Kidney capillary endothelial cell (primary cell): ENCODE results near the gene THSD4.
A peak's percentile ranks its signal among the peaks of the same experiment; 100 is the strongest.

ENCODE experiments used
- DNase-seq: peaks from one replicate; pipeline ENCODE4 v3.0.0-alpha.2; 2018; ENCODE audit warnings: low spot score

The THSD4 gene

DNA sequence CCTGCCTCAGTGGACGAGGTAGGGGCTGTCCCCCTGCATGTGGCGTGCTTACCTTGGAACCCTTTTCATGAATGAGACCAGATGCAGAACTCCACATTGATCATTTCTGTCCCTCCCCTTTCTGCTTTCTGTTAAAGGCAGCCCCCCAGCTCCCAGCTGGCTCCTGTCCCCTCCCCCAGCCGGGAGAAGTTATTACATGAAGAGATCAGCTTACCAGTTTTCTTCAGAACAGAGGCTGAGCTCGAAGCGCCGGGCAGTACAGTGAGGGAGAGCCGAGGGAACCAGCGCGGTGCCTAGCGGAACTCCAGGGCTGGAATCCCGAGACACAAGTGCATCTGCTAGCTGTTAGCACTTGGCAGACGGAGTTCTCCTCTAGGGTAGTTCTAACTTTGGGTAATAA is 431.7 kb downstream of the THSD4 start:
- no peak for DNase-seq

DNA sequence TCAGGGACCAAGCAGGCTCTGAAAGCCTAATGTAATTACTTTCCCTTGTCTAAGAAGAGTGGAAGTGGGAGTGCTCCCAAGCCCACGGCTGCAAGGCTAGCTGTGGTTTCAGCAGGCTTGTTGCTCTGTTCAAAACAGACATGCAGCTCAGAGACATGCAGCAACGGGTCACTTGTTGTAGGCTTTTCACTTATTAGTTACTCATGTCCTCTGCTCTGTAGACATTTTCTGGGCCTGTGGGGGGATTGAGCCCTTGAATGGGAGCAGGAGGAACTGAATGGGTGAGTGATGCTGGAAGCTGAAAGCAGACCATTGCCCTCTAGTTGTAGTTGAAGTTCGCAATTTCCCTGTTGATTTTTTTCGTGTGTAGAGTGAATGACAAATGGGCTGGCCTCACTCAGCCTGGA is 433.1 kb downstream of the THSD4 start:
- no peak for DNase-seq

DNA sequence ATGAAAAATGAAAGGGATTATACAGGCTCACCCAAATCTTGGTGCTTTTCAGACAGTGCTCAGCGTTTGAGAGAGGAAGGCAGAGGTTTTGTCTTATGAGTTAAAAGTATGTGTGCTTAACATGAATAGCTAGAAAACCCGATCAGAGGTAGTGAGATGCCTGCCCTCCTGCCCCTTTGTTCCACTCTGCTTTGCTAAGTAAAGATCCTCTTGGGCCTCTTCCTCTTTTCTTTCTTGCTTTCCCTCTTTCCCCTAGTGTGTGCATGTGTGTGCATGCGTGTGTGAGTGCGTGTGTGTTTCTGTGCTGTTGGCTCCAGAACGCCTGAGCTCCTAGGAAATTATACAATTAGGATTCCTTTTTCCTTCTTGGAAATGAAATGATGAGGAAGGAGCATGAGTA is 433.8 kb downstream of the THSD4 start:
- no peak for DNase-seq

DNA sequence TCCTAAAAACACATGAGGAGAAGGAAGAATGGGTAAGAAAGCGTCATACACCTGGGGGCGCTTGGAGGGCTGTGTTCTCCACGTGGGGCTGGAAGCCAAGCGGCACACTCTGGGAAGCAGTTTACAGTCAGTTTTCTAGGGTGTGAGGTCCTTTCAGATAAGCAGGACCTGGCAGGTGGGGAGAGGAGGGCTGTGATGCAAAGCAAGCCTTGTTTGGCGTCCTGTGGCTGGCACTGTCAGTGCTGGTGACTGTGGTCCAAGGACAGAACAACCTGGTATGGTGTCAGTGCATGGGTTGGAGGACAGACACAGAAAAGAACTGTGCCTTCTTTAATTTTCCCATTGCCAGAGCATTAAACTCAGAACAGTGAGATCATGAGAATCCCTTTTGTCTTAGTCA is 434.4 kb downstream of the THSD4 start:
- DNase-seq: no peak

DNA sequence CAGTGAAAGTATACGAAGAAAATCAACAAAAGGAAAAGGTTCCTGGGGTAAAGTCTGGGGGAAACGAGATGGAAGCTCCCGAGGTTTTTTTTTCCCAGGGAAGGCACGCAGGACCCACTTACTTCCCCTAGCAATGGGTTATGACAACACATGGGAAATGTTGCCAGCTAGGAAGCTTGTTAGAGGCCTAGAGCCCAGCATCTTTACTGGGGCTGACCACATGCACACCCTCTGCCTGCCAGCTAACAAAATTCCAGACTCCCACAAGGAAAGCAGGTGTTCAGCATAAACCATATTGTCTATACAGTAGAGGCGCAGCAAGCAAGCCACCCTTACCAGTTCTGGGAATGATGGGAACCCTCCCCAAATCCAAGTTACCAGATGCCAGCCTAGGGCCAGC is 436.3 kb downstream of the THSD4 start:
- DNase-seq: no peak

DNA sequence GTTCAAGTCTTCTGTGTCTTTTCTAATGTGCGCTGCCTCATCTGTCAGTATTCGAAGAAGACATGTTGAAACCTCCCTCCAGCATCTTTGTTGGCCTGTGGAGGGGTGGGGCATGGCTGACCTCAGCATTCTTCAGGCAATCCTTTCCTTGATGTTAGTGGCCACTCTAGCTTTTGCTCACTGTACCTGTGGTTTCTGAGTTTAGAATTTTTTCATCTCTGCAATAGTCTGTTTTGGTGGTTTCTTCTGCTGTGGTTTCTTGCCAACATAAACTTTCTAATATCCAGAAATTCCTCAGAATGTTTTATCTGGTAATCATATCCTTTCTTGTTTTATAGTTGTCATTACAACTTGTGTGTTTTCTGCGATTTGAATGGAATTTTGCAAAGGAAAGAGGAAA is 443.8 kb downstream of the THSD4 start:
- no peak for DNase-seq

DNA sequence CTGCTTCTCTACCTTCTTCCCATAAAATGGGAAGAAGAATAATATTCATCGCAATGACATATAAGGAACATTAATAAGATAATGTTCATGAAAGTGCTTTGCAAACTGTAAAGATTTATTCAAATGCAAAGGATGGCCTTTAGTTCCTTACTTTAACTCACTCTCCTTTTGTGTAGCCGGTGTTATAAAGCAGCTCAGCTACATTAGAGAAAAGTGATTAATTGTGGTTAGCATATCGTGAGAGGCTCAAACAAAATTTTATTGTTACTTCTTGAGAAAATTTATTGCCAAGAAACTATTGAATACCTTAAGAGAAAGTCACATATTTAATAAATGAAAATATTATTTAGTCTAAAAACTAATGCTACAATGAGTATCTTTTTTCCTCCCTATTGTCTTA is 444.3 kb downstream of the THSD4 start:
- no peak for DNase-seq

DNA sequence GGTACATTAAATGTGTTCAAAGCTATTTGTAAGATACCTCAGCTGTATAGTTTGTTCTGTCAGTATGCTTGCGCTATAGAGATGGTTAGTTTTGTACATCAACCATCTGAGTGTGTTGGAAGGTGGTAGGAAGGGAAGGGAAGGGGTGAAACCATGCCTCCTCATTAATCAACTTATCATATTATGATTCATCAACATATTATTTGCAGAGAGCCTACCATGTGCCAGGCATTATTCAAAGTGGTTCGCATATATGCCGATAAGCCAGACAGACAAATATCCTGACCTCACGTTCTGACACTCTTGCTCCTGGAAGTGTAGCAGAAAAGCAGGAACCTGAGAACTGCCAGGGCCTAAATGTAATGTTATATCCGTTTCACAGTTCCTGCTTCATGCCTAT is 447.0 kb downstream of the THSD4 start:
- no peak for DNase-seq

DNA sequence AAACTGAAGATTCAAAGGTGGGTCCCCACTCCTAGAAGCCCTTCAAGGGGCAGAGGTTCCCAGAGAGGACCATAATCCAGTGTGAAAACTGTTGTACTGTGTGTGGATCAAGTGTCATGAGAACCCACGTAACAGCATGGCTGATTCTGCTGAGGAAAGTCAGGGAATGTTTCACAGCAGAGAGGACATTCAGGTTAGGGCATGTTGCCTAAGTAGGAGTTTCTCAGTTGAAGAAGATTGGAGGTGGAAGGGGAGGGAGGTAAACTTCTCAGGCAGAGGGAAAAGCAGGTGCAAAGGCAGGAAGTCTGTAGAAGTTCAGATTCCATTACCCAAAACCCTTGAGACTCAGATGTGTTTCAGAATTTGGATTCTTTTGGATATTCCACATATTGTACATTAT is 448.9 kb downstream of the THSD4 start:
- DNase-seq: no peak

DNA sequence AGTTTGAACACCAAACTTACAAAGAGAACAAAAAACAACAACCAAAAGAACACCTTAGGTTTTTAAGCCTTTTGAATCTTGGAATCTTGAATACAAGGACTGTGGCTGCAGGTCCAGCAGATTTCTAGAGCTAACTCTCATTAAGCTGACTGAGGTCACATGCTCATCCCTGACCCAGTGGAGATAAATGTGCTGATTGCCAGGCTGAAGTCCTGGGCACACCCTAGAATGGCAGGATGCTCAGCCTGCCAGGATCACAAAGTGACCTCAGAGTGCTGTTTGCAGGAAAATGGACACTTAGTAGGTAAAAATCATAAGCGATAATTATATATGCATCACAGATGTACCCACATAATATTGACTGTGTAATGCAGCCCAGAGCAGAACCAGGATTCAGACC is 449.7 kb downstream of the THSD4 start:
- no peak for DNase-seq

DNA sequence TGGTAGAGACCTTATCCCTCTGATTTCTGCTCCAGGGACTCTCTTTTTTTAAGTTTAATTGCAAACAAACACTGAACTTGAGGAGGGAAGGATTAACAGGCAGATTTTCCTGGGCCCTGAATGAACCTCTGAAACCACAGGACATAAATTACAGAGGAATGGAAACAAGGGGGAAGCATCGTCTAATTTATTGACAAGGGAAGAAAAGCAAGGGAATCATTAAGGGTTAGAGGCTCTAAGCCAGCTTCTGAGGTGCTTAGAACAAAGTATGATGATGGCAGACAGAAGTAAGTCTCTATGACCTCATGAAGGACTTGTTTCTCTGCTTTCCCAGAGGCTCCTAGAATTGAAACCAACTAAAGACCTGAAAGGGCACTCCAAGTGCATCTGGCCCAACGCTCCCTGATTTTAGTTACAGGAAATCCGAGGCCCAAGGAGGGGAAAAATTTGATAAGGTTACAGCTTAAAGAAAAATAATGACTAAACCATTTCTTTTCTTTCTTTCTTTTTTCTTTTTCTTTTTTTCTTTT is 450.4 kb downstream of the THSD4 start:
- DNase-seq: no peak

DNA sequence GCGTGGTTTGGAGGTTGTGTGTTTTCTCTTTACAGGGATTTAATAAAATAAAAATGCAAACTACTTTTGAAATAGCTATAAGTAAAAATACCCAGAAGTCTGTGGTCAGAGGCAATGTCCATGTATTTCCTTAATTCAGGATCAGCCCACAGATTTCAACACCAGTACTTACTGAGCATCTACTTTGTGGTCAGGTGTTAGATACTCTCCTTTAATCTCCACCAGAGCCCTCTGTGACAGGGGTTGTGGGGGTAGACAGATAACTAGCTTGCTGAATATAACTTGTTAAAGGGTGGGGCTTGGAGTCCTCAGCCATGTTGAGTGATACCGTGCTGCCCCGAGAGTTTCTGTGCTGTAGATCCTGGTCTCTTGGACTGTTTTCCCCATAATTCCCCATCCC is 451.0 kb downstream of the THSD4 start:
- no peak for DNase-seq

DNA sequence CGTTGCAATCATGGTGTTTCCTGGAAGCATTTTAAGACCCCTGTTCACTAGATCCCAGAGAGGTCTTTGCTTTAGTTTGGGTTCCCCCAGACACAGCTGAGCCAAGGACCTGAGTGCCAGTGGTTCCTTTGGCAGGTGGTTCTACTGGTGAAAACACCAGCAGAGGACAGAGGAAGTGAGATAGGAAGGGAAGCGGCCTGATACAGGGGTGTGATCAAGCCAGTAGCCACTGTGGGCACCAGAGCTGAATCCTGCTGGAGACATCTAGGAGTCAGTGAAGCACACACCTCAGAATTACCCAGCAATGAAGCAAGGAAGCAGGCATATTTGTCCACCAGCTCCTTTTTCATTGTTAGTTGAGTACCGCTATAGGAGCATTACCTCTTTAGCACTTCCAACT is 451.9 kb downstream of the THSD4 start:
- no peak for DNase-seq

DNA sequence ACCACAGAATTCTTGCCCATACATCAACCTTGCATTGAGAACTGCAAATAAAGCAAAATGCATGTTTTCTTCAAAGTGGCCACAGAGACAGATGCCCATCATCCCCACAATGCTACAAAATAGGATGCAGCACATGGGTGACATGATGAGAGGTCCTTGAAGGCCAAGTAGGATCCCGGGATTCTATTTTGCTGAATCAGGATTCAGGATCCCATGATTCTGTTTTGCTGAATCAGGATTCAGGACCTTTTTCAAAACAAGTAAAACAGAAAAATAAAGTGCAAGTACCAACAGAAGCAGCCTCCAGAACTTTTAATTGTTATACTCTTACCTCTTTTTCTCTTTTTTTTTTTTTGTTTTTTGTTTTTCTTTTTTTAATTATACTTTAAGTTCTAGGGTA is 453.0 kb downstream of the THSD4 start:
- DNase-seq: no peak

DNA sequence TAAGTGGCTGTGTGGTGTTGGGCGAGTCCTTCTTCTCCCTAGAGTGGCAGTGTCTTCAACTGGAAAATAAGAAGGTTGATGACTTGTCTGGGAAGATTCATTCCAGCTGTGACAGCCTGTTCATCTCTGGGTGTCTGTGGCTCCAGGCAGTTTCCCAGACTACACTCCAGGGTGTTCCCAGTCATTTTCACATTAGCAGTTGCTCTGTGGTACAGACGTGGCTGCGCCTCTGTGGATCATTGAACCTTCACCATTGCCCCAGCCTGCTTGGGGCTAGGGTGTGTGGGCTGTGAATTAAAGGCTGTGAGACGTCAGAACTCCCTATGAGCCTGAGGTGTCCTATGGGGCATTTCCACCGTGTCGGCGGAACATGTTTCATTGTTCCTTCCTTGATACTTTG is 455.5 kb downstream of the THSD4 start:
- no peak for DNase-seq

DNA sequence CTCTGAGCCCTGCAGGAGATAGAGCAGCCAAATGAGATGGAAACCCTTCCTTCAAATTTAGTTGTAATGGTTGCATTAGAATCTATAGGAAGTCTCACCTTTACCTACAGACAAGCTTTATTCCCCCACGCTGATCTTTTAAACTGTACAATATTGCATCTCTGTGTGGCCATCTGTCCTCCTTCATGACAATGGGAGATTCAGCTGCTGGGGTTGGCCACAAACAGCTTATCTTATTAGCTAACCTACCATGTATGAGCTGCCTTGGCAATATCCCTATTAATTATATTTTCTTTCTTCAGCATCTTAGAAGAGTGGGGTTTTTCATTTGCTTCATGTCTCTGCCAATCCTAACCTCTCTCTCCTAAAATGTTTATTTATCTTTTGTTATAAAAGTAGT is 456.4 kb downstream of the THSD4 start:
- DNase-seq: no peak

DNA sequence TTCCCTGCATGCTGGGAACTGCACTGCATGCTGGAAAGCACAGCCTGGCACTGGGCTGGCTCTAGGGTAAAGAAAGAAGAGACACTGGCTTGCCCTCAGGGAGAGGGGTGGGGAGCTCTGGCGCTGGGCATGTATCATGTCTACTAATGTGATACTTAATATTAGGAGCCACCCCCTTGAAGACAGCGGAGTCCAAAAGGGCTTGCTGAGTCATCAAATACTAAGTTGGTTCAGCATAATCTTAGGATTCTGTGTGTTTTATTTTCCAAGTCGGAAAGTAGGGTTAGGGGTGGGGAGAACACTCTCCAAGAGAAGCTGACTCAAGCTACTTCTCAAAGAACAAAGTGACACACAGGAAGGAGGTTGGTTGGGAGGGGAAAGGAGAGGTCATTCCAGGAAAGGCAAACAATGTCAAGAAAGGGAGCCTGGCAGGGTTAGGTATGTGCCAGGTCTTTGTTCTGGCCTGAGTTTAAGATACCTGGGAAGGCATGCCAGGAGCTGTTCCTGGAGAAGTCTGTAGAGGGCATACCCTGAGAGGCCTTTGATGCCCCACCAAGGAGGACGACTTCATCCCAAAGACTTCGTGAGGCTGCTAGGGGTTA is 457.3 kb downstream of the THSD4 start:
- DNase-seq: peak; percentile 73

DNA sequence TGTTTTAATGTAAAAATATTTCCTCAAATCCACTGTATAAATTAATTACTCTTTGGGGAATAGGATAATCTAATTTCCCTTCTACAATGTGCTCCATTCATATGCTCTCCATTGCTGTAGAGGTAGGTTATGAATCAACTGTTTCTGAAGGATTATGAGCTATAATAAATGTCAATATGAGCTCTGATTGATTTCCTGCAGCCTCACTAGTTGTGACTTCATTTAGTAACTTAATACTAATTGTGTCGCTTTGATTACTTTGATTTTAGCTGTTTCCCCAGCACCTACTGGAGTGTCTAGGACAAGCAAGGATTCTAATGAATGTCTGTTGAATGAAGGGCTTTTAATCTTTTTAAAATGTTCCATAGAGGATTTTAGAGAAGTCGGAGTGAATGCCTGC is 458.3 kb downstream of the THSD4 start:
- no peak for DNase-seq

DNA sequence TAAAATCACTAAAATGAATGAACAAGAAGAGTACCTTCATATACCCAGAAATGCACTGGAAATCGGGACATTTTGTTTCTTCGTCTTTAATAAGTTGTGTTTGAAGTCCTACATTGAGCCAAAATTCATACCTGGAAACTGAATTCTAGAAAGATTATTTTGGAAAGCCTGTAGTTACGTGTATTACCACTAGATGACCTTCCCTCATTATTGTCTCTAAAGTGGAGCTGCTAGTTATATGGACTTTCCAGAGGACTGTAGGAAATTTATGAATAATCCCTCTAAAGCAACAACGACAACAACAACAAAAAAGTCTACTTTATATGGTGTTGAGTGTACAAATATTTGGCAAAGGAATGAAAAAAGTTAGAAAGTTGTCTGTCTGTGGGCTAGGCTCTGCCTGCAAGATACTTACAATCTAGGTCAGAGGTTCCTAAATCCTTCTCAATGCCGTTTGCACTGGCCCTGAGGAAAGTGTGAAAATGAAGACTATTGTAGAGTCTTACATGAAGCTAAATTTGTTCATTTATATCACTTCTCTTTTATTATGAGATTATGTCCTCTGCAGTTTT is 460.3 kb downstream of the THSD4 start:
- DNase-seq: peak; percentile 46

DNA sequence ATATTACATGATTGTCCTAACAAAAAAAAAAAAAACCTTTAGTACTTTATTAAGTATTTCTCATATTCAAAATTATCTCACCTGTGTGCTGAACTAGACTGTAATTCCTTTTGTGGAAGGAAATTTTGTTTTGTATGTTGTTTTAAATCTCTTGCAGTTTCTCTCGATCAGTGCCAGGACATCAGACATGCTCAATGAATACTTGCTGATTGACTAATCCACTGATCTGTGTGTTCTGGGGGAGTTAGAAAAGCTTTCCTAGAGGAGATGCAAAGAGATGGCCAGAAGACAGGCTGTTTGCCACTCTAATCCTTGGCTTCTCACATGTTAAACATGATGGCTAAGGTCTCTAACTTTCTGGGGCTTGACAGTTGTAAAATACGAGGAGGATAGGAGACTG is 461.8 kb downstream of the THSD4 start:
- DNase-seq: no peak

DNA sequence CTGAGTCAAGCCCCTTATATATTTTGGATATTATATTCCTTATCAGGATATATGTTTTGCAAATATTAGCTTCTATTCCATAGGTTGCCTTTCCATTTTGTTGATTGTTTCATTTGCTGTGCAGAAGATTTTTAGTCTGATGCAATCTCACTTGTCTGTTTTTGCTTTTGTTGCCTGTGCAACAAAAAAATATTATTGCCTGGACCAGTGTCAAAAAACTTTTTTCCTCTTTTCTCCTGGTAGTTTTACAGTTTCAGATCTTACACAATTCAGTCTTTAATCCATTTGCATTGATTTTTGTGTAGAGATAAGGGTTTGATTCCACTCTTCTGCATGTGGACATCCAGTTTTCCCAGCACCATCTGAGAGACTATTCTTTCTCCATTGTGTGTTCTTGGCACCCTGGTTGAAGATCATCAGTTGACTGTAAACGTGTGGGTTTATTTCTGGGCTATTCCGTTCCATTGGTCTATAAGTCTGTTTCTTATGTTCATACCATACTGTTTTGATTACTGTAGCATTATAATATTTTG is 466.2 kb downstream of the THSD4 start:
- no peak for DNase-seq

DNA sequence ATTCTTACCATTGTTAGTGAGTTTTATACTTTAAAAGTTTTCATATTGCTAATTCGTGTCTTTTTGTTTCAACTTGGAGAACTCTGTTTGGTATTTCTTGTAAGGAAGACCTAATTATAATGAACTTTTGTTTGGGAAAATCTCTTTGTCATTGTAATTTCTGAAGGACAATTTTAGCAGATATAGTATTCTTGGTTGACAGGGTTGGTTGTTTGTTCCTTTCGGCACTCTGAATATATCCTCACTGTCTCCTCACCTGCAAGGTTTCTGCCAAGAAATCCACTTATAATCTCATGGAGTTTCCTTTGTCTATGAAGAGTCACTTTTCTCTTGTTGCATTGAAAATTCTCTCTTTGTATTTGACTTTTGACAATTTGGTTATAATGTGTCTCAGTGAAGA is 469.9 kb downstream of the THSD4 start:
- DNase-seq: no peak

DNA sequence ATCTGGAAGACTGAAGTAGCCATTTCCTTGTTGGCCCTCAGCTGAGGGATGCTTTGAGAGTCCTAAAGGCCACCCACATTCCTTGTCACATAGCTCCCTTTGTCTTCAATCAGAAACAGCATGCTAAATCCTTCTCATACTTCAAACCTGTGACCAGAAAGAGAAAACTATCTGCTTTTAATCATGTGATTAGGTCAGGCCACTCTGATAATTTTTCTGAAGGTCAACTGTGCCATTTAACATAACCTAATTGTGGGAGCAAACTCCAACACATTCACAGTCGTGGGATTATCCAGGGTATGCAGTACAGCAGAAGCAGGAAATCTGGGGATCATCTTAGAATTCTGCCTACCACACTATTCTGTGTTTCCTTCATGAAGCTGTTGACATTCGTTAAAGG is 471.2 kb downstream of the THSD4 start:
- DNase-seq: no peak

DNA sequence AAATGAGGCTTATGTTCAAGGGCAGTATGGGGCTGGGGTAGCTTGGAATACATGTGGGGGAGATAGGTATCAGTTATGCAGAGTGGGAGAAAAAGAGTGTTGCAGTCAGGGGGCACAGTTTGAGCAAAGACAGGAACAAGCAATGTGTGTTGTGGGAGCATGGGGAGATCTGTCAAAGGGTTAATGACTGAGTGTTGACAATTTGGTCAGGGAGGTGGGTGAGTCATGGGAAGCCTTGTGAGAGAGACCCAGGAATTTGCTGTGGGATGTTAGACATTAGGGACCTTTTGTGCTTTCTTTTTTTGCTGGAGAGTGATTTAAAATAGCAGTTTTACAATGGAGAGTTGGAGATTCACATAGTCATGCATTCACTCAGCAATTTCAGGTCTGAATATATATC is 473.5 kb downstream of the THSD4 start:
- DNase-seq: peak; percentile 39
